GM12878 (cell line): ENCODE results near the gene SLC38A9. TPM values are rescaled to one million over a fixed set of nuclear protein-coding genes. Genes with fewer than 3 reads are reported as not detected.

Source experiments
- ATAC-seq: fragments of 200-7000 bp; cut with Tn5 transposase; 3 replicates; pipeline ENCODE4 v1.9.1; 2020; ENCODE audit warnings: mild to moderate bottlenecking, moderate library complexity
- BruUV-seq: library from RNA; stranded (reverse); fragments of 400-500 nt; replicated peaks from 2 replicates; lab custom pipeline; 2021; lab: Mats Ljungman, UMichigan
- CTCF ChIA-PET: fragments of 300-600 bp; sonication (Branson Sonifier 250); formaldehyde crosslinking; extraction: SDS; loops from one replicate; lab custom pipeline; 2021; ENCODE audit warnings: inconsistent platforms; lab: Yijun Ruan, JAX
- POLR2A ChIA-PET: fragments of 350-600 bp; formaldehyde crosslinking; extraction: SDS; loops from one replicate; lab custom pipeline; 2021; ENCODE audit warnings: inconsistent platforms; lab: Charles Lee
- RAD21 ChIA-PET: fragments of 300-600 bp; sonication (Branson Sonifier 250); formaldehyde crosslinking; loops from one replicate; lab custom pipeline; 2023; ENCODE audit warnings: antibody characterized with exemption; ENCODE audit not compliant: unreplicated experiment; lab: Charles Lee
- SMC1A ChIA-PET: fragments of 300-600 bp; sonication (Branson Sonifier 250); formaldehyde crosslinking; loops from one replicate; lab custom pipeline; 2023; ENCODE audit not compliant: unreplicated experiment, uncharacterized antibody; lab: Charles Lee
- DNase-seq: peaks from one replicate; pipeline ENCODE4 v3.0.0-alpha.2; 2011; ENCODE audit warnings: low read depth, low spot score
- FAIRE-seq: peaks from 3 replicates; lab custom pipeline; 2011; peaks lifted over from hg19 to GRCh38; lab: Jason Lieb, UNC
- H2AFZ ChIP-seq: 2 replicates; pipeline ENCODE4 v1.6.0; 2011; ENCODE audit warnings: low read depth, low read length, control low read depth; ENCODE audit not compliant: control insufficient read depth
- H3K27ac ChIP-seq: 2 replicates; pipeline ENCODE4 v1.5.1; 2011; ENCODE audit warnings: control low read depth; ENCODE audit not compliant: control insufficient read depth, insufficient read depth
- H3K27me3 ChIP-seq, 2 experiments: replicated peaks in 1 of 2; 2 replicates each; pipeline versions ENCODE4 v1.6.0 to v1.6.1; 2011; ENCODE audit warnings: low read length in 1 of 2; ENCODE audit not compliant: control insufficient read depth in 2 of 2, insufficient read depth in 2 of 2
- H3K36me3 ChIP-seq, 2 experiments: 2 replicates each; pipeline ENCODE4 v1.5.1; 2011; ENCODE audit warnings: low read length in 1 of 2; ENCODE audit not compliant: control insufficient read depth in 2 of 2, insufficient read depth in 2 of 2
- H3K4me1 ChIP-seq: 2 replicates; pipeline ENCODE4 v1.6.1; 2011; ENCODE audit warnings: mild to moderate bottlenecking, low read length, moderate library complexity, mixed read lengths; ENCODE audit not compliant: control insufficient read depth, insufficient read depth
- H3K4me2 ChIP-seq: 2 replicates; pipeline ENCODE4 v1.6.0; 2011; ENCODE audit warnings: control low read depth; ENCODE audit not compliant: control insufficient read depth, insufficient read depth
- H3K4me3 ChIP-seq: fragments of 200-600 bp; sonication (generic); 2 replicates; pipeline ENCODE4 v1.5.1; 2016
- H3K79me2 ChIP-seq: 2 replicates; pipeline ENCODE4 v1.6.0; 2011; ENCODE audit warnings: low read length; ENCODE audit not compliant: control insufficient read depth, insufficient read depth
- H3K9ac ChIP-seq: 2 replicates; pipeline ENCODE4 v1.8.0; 2011; ENCODE audit warnings: low read length, control low read depth, mixed read lengths; ENCODE audit not compliant: control insufficient read depth, insufficient read depth
- H3K9me3 ChIP-seq: replicated peaks from 3 replicates; pipeline ENCODE4 v1.5.1; 2011; ENCODE audit warnings: mild to moderate bottlenecking, low read length; ENCODE audit not compliant: control insufficient read depth, insufficient read depth
- H4K20me1 ChIP-seq: 2 replicates; pipeline ENCODE4 v1.6.0; 2011; ENCODE audit not compliant: control insufficient read depth, insufficient read depth
- WGBS: methylation state at CpG from one replicate; pipeline ENCODE4 v1.1.6; 2016; ENCODE audit warnings: low lambda C conversion rate; ENCODE audit not compliant: insufficient replicate concordance, insufficient coverage; ENCODE audit errors: missing lambda C conversion rate; 5-methylcytosine and 5-hydroxymethylcytosine counted together
- in situ Hi-C: fragments of 300-500 bp; cut with MboI; formaldehyde crosslinking; loops from 9 replicates; pipeline ENCODE4 v1.14.3; 2018; ENCODE audit warnings: mixed read lengths
- intact Hi-C: fragments of 100-400 bp; cut with micrococcal nuclease; formaldehyde crosslinking; loops from one replicate; pipeline ENCODE4 v1.14.2; 2022; ENCODE audit not compliant: unreplicated experiment
- polyA plus RNA-seq, 11 experiments: library from polyadenylated mRNA; depleted of rRNA in 4 of 11; unstranded in 6 of 11; stranded (reverse) in 5 of 11; fragments of >200 nt; fragmentation: Nextera tagmentation in 4 of 11; fragmentation: Illumina TruSeq in 1 of 11; extraction: Ambion mirVana in 4 of 11; extraction: Trizol in 1 of 11; gene quantifications; 1 replicate in 1 of 11; 2 replicates in 10 of 11; pipeline versions ENCODE4 v1.2.1 to v1.2.3, GENCODE V29; 2011 to 2016; ENCODE audit warnings: inconsistent platforms in 2 of 11, missing spikeins in 2 of 11, low read depth in 1 of 11
- total RNA-seq, 4 experiments: library from RNA; depleted of rRNA in 3 of 4; stranded (reverse); fragments of >200 nt in 3 of 4; fragmentation: Illumina TruSeq in 1 of 4; extraction: Trizol in 1 of 4; gene quantifications; 2 replicates each; pipeline versions ENCODE4 v1.2.1 to v1.2.3, GENCODE V29; 2013 to 2021
- TF ChIP-seq, protein P1 (sequence below): fragments of 450-650 bp; IDR thresholded peaks from 2 replicates; pipeline ENCODE4 v1.6.1; 2016; ENCODE audit warnings: mild to moderate bottlenecking, moderate library complexity, borderline replicate concordance
- TF ChIP-seq, protein P2 (sequence below): fragments of 450-650 bp; IDR thresholded peaks from 2 replicates; pipeline ENCODE4 v1.6.1; 2017; ENCODE audit warnings: borderline replicate concordance

The SLC38A9 gene
- total and polyA plus RNA-seq, 10 of the 15 experiments (the other 5 are each of a cell fraction or from before 2014, with no cell fraction given), result 8.5 to 35.1 (median 23.0) TPM

DNA sequence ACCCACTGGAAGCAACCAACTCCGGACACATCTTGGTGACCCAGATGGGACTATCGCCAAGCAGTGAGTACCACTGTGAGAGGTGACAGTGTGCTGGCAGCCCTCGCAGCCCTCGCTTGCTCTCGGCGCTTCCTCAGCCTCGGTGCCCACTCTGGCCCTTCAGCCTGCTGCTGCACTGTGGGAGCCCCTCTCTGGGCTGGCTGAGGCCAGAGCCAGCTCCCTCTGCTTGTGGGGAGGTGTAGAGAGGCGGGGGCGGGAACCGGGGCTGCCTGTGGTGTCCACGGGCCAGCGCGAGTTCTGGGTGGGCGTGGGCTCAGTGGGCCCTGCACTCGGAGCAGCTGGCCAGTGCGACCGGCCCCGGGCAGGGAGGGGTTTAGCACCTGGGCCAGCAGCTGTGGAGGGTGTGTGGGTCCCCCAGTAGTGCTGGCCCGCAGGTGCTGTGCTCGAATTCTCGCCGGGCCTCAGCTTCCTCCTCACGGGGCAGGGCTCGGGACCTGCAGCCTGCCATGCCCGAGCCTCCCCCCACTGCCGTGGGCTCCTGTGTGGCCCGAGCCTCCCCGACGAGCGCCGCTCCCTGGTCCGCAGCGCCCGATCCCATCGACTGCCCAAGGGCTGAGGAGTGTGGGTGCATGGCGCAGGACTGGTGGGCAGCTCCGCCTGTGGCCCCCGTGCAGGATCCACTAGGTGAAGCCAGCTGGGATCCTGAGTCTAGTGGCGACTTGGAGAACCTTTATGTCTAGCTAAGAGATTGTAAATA lies 98.8 kb downstream of the SLC38A9 start:
- FAIRE-seq (no peak), ATAC-seq (no peak), DNase-seq (no peak)
- TF ChIP-seq, protein P1, sequence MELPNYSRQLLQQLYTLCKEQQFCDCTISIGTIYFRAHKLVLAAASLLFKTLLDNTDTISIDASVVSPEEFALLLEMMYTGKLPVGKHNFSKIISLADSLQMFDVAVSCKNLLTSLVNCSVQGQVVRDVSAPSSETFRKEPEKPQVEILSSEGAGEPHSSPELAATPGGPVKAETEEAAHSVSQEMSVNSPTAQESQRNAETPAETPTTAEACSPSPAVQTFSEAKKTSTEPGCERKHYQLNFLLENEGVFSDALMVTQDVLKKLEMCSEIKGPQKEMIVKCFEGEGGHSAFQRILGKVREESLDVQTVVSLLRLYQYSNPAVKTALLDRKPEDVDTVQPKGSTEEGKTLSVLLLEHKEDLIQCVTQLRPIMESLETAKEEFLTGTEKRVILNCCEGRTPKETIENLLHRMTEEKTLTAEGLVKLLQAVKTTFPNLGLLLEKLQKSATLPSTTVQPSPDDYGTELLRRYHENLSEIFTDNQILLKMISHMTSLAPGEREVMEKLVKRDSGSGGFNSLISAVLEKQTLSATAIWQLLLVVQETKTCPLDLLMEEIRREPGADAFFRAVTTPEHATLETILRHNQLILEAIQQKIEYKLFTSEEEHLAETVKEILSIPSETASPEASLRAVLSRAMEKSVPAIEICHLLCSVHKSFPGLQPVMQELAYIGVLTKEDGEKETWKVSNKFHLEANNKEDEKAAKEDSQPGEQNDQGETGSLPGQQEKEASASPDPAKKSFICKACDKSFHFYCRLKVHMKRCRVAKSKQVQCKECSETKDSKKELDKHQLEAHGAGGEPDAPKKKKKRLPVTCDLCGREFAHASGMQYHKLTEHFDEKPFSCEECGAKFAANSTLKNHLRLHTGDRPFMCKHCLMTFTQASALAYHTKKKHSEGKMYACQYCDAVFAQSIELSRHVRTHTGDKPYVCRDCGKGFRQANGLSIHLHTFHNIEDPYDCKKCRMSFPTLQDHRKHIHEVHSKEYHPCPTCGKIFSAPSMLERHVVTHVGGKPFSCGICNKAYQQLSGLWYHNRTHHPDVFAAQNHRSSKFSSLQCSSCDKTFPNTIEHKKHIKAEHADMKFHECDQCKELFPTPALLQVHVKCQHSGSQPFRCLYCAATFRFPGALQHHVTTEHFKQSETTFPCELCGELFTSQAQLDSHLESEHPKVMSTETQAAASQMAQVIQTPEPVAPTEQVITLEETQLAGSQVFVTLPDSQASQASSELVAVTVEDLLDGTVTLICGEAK, result no peak
- TF ChIP-seq, protein P2, sequence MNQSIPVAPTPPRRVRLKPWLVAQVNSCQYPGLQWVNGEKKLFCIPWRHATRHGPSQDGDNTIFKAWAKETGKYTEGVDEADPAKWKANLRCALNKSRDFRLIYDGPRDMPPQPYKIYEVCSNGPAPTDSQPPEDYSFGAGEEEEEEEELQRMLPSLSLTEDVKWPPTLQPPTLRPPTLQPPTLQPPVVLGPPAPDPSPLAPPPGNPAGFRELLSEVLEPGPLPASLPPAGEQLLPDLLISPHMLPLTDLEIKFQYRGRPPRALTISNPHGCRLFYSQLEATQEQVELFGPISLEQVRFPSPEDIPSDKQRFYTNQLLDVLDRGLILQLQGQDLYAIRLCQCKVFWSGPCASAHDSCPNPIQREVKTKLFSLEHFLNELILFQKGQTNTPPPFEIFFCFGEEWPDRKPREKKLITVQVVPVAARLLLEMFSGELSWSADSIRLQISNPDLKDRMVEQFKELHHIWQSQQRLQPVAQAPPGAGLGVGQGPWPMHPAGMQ, result no peak
- in situ Hi-C loops, result no loop called here
- H4K20me1 ChIP-seq, result no peaks in the 10 kb centered on the region
- no peak overlapping the region for H3K4me3 ChIP-seq
- no TSS peak for BruUV-seq
- no peaks in the 10 kb centered on the region for H3K79me2 ChIP-seq
- no peak overlapping the region for H3K9ac ChIP-seq
- no peak overlapping the region for H2AFZ ChIP-seq
- H3K27me3 ChIP-seq, result no peaks in the 10 kb centered on the region
- SMC1A ChIA-PET, result no interaction called here
- no peak overlapping the region for H3K27ac ChIP-seq
- no peaks in the 10 kb centered on the region for H3K4me1 ChIP-seq
- no peaks in the 10 kb centered on the region for H3K36me3 ChIP-seq
- CTCF ChIA-PET, result no interaction called here
- RAD21 ChIA-PET, result no interaction called here
- H3K9me3 ChIP-seq, result no peaks in the 10 kb centered on the region; the same call in 2 of the 3 replicates
- POLR2A ChIA-PET, result no interaction called here
- WGBS, result 91% methylated on average over 32 of the region's 39 CpGs
- no peak overlapping the region for H3K4me2 ChIP-seq
- intact Hi-C loops, result no loop called here
